Natural killer cell (primary cell): ENCODE results near the gene ZC3H7A. TPM values are rescaled to one million over a fixed set of nuclear protein-coding genes. Genes with fewer than 3 reads are reported as not detected.

ENCODE experiments used
- ATAC-seq, 3 donors: fragments of 150-1000 bp in 2 of 3; fragments of 200-7000 bp in 1 of 3; cut with Tn5 transposase; 1 replicate in 1 of 3; 2 replicates in 2 of 3; pipeline ENCODE4 v1.10.0; 2021; ENCODE audit warnings: mild to moderate bottlenecking in 2 of 3, moderate library complexity in 2 of 3
- DNase-seq, 2 donors: peaks; one replicate each; pipeline versions ENCODE4 v3.0.0 to v3.0.0-alpha.2; 2013 to 2021; ENCODE audit warnings: mixed read lengths in 1 of 2
- H3K27ac ChIP-seq: one replicate; pipeline ENCODE4 v1.5.1; 2013; ENCODE audit warnings: mild to moderate bottlenecking, low read length
- H3K27me3 ChIP-seq: one replicate; pipeline ENCODE4 v1.6.1; 2013; ENCODE audit warnings: low read length; ENCODE audit not compliant: control insufficient read depth, insufficient read depth
- H3K36me3 ChIP-seq: one replicate; pipeline ENCODE4 v1.6.1; 2013; ENCODE audit warnings: low read length; ENCODE audit not compliant: control insufficient read depth, insufficient read depth
- H3K4me1 ChIP-seq: one replicate; pipeline ENCODE4 v1.6.1; 2013; ENCODE audit warnings: low read length; ENCODE audit not compliant: control insufficient read depth, insufficient read depth
- H3K4me3 ChIP-seq: one replicate; pipeline ENCODE4 v1.5.1; 2013; ENCODE audit warnings: low read length
- H3K9me3 ChIP-seq: one replicate; pipeline ENCODE4 v1.6.1; 2013; ENCODE audit warnings: low read length; ENCODE audit not compliant: control insufficient read depth, insufficient read depth
- H3K27ac Mint-ChIP-seq, 2 donors: one replicate each; pipeline ENCODE4 v1.8.0; 2022; ENCODE audit warnings: mild to moderate bottlenecking in 2 of 2, mixed read lengths in 2 of 2, moderate library complexity in 1 of 2
- H3K27me3 Mint-ChIP-seq, 2 donors: one replicate each; pipeline ENCODE4 v1.8.0; 2022; ENCODE audit warnings: low read depth in 2 of 2, mixed read lengths in 2 of 2
- H3K36me3 Mint-ChIP-seq: one replicate; pipeline ENCODE4 v1.8.0; 2022; ENCODE audit warnings: mixed read lengths
- H3K4me1 Mint-ChIP-seq, 2 donors: one replicate each; pipeline ENCODE4 v1.8.0; 2022; ENCODE audit warnings: mixed read lengths in 2 of 2
- H3K4me3 Mint-ChIP-seq: one replicate; pipeline ENCODE4 v1.8.0; 2022; ENCODE audit warnings: mild to moderate bottlenecking, moderate library complexity, mixed read lengths
- H3K9me3 Mint-ChIP-seq, 2 donors: one replicate each; pipeline ENCODE4 v1.8.0; 2022; ENCODE audit warnings: mixed read lengths in 2 of 2
- CTCF ChIP-seq: fragments of 200-600 bp; IDR thresholded peaks from one replicate; pipeline ENCODE4 v1.8.0; 2022; ENCODE audit warnings: antibody characterized with exemption
- WGBS: methylation state at CpG from one replicate; pipeline ENCODE4 v1.1.7; 2013; ENCODE audit warnings: missing lambda C conversion rate; ENCODE audit not compliant: insufficient coverage; 5-methylcytosine and 5-hydroxymethylcytosine counted together
- intact Hi-C: fragments of 100-400 bp; cut with micrococcal nuclease; formaldehyde crosslinking; loops from one replicate; pipeline ENCODE4 v1.14.2; 2022
- total RNA-seq, 4 donors: library from RNA; stranded (reverse); fragments of 120-200 nt in 1 of 4; gene quantifications; one replicate each; pipeline versions ENCODE4 v1.2.3 to v1.2.4, GENCODE V29; 2013 to 2022

Gene ZC3H7A
- total RNA-seq, 3 donors from 2014 or later (not counting 1 experiment from before 2014, with no cell fraction given): 80.6 to 91.8 (median 84.6) TPM

GRCh38 chr16:11734653-11735043, 62.4 kb downstream of the ZC3H7A start:
- Mint-ChIP-seq H3K9me3 (no peaks in the 10 kb centered on the region), H3K36me3 (peaks cover 8% of the 10 kb centered on the region), H3K4me1 (peaks cover 36 to 43% of the 10 kb centered on the region in 2 donors), H3K27ac (peak overlapping the region in 1 of 2 donors; percentile 23), H3K27me3 (no peaks in the 10 kb centered on the region), H3K4me3 (no peak overlapping the region)
- Histone ChIP-seq H3K4me1 (peaks cover 2% of the 10 kb centered on the region), H3K27me3 (no peaks in the 10 kb centered on the region), H3K9me3 (no peaks in the 10 kb centered on the region), H3K36me3 (peaks cover 58% of the 10 kb centered on the region), H3K27ac (no peak overlapping the region), H3K4me3 (no peak overlapping the region)
- no peak for TF ChIP-seq CTCF
- intact Hi-C loops: no loop called here
- ATAC-seq (no peak), DNase-seq (no peak)
- WGBS: 86% methylated on average over 6 of the region's 6 CpGs

- Histone ChIP-seq H3K36me3 (peaks cover 63% of the 10 kb centered on the region), H3K27ac (no peak overlapping the region), H3K9me3 (no peaks in the 10 kb centered on the region), H3K4me3 (no peak overlapping the region), H3K27me3 (no peaks in the 10 kb centered on the region), H3K4me1 (no peaks in the 10 kb centered on the region)
- ATAC-seq (no peak), DNase-seq (no peak)
- peak overlapping the region in 1 of 2 donors; percentile 23 for H3K27ac Mint-ChIP-seq
- H3K36me3 Mint-ChIP-seq: peaks cover 8% of the 10 kb centered on the region
- intact Hi-C loops: no loop called here
- no peak overlapping the region for H3K4me3 Mint-ChIP-seq
- WGBS: 72% methylated on average over 3 of the region's 3 CpGs
- H3K27me3 Mint-ChIP-seq: no peaks in the 10 kb centered on the region
- no peak for TF ChIP-seq CTCF
- H3K9me3 Mint-ChIP-seq: no peaks in the 10 kb centered on the region
- peaks cover 38 to 43% of the 10 kb centered on the region in 2 donors for H3K4me1 Mint-ChIP-seq
Observed at GRCh38 chr16:11734025-11734652, 62.9 kb downstream of the ZC3H7A start.

GRCh38 chr16:11731222-11731621, 65.8 kb downstream of the ZC3H7A start:
- Mint-ChIP-seq H3K36me3 (peaks cover 8% of the 10 kb centered on the region), H3K4me3 (no peak overlapping the region), H3K27ac (no peak overlapping the region), H3K27me3 (no peaks in the 10 kb centered on the region), H3K4me1 (peaks cover 20 to 34% of the 10 kb centered on the region in 2 donors), H3K9me3 (no peaks in the 10 kb centered on the region)
- no peak overlapping the region for H3K27ac ChIP-seq
- no peak overlapping the region for H3K4me3 ChIP-seq
- ATAC-seq (no peak), DNase-seq (no peak)
- no peaks in the 10 kb centered on the region for H3K4me1 ChIP-seq
- H3K27me3 ChIP-seq: no peaks in the 10 kb centered on the region
- 100% methylated on average over 1 of the region's 3 CpGs for WGBS
- TF ChIP-seq CTCF: no peak
- intact Hi-C loops: no loop called here
- H3K36me3 ChIP-seq: peaks cover 74% of the 10 kb centered on the region
- H3K9me3 ChIP-seq: no peaks in the 10 kb centered on the region

GRCh38 chr16:11729787-11730186, 67.3 kb downstream of the ZC3H7A start:
- Histone ChIP-seq H3K27ac (no peak overlapping the region), H3K4me1 (no peaks in the 10 kb centered on the region), H3K27me3 (no peaks in the 10 kb centered on the region), H3K9me3 (no peaks in the 10 kb centered on the region), H3K36me3 (peaks cover 70% of the 10 kb centered on the region), H3K4me3 (no peak overlapping the region)
- H3K4me3 Mint-ChIP-seq: no peak overlapping the region
- no peaks in the 10 kb centered on the region for H3K9me3 Mint-ChIP-seq
- H3K36me3 Mint-ChIP-seq: peaks cover 5% of the 10 kb centered on the region
- no peaks in the 10 kb centered on the region for H3K27me3 Mint-ChIP-seq
- no peak for TF ChIP-seq CTCF
- 100% methylated on average over 3 of the region's 3 CpGs for WGBS
- peak overlapping the region in 1 of 2 donors; percentile 34 for H3K27ac Mint-ChIP-seq
- intact Hi-C loops: no loop called here
- no peak for ATAC-seq
- DNase-seq: no peak
- peaks cover 19 to 28% of the 10 kb centered on the region in 2 donors for H3K4me1 Mint-ChIP-seq
